NCI-H2196 (cell line): Measurements from ENCODE around the gene ZNF420.
A peak's percentile ranks its signal among the peaks of the same experiment; 100 is the strongest.

Experiments
- DNase-seq: peaks from one replicate; lab custom pipeline; 2025; ENCODE audit not compliant: unreplicated experiment; lab: John Stamatoyannopoulos, UW

ZNF420 gene

DNA sequence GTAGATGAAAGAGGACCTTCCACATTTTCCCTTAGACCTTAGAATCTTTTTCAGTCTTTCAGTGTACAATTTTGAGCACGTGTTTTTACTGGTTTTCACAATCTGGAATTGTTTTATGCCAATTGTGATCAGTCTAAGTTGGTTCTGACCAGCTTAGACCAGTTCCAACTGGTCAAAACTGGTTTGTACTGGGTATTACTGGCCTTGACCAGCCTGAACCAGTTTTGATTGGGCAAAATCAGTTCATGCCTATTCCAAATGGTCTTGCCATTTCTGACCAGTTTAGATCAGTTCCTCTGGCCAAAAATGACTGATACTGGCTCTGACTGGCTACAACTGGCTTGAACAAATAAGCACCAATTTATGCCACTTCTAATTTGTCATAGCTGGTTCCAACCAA, 57.9 kb downstream of the ZNF420 start:
- no peak for DNase-seq

- DNase-seq, result no peak
Observed at GRCh38 chr19:37148214-37148613, 70.0 kb downstream of the ZNF420 start.

DNA sequence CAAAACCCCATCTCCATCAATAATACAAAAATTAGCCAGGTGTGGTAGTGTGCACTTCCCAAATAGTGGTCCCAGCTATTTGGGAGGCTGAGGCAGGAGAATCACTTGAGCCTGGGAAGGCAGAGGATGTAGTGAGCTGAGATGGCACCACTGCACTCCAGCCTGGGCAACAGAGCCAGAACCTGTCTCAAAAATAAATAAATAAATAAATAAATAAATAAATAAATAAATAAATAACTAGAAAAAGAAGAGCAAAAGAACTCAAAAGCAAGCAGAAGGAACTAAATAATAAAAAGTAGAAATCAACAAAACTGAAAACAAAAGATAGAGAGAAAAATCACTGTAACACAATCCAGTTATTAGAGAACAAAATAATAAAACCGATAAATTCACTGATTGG, 81.9 kb downstream of the ZNF420 start:
- no peak for DNase-seq

DNA sequence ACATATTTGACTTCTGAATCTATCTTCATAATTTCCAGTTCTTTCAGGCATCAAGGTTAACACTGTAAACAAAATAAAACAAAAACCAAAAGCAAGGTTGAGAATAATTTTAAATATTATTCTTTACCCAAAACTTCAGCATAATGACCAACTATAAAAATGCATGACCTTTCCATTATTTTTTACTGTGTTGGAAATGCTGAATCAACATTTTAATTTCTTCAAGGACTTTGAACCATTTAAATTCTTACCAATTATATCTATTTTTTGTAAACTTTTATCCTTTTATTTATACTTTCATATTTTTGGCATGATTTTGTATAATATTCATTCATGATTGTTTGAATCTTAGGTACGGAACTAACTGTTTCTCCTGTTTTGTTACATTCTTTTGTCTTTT, 87.4 kb downstream of the ZNF420 start:
- DNase-seq, result no peak

DNA sequence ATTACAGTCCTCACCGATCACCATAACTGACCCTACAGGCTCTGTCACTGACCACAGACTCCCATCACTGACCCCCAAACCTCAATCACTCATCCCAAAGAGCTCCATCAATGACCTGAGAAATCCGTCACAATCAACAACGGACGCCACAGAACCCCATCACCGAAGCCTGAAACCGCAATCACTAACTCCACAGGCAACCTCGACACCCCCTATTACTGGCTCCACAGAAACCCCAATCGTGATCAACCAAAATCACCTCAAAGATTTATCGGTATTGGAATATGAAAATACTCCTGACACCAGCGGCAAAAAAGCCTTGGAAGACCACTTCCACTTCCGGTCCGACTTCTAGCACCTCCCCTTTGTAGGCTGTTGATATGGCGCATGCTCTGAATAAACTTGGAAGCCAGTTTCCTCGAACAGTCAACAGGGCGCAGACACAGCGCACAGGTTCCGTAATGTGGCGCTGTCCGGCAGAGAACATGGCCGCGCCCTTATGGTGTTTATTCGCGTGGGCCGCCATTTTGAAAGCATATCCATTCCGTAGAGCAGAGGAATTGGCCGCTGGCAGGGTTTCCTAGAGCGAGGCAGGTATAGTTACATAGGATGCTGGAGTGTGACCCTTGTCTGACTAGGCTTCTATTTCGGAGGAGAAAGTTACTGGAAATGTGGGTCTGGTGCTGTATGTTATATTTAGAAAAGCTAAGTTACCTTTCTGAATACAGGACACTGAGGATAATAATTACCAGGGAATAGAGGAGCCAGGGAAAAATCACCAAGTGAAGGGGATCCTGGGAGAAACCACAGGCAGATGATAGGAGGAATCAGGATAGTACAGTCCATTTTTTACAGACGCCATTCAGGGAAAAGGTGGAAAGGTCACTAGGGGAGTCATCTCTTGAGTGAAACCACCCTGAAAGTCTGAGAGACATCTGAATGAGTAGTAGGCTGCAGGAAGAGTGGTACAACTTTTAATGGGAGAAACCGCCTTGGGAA, 94.4 kb downstream of the ZNF420 start, which contains the start of gene ZNF585A:
TSS of gene ZNF585A (minus strand) at position 328 of the 999 bp plus-strand sequence. CDS start 2,785 bp downstream, outside the sequence.
- DNase-seq, result peak; percentile 93
